Liver (tissue), 9 donors: ENCODE measurements around the gene DNAH1. TPM values are rescaled to one million over a fixed set of nuclear protein-coding genes. Genes with fewer than 3 reads are reported as not detected.

ENCODE experiments used
- DNase-seq: peaks from one replicate; pipeline ENCODE4 v3.0.0-alpha.2; 2017; ENCODE audit warnings: low spot score
- H3K27ac ChIP-seq, 2 donors: one replicate each; pipeline ENCODE4 v1.7.0; 2013; ENCODE audit warnings: inconsistent platforms in 2 of 2, low read length in 2 of 2, control low read depth in 1 of 2, low read depth in 1 of 2, mild to moderate bottlenecking in 1 of 2
- H3K27me3 ChIP-seq, 4 donors: one replicate each; pipeline versions ENCODE4 v1.6.1 to v1.7.0; 2013; ENCODE audit warnings: low read length in 3 of 4, inconsistent platforms in 1 of 4, mild to moderate bottlenecking in 1 of 4, moderate library complexity in 1 of 4; ENCODE audit not compliant: control insufficient read depth in 4 of 4, insufficient read depth in 4 of 4
- H3K36me3 ChIP-seq, 4 donors: one replicate each; pipeline versions ENCODE4 v1.6.1 to v1.7.0; 2013; ENCODE audit warnings: low read length in 3 of 4, mild to moderate bottlenecking in 3 of 4, low read depth in 1 of 4, moderate library complexity in 1 of 4; ENCODE audit not compliant: control insufficient read depth in 4 of 4, insufficient read depth in 3 of 4
- H3K4me1 ChIP-seq, 4 donors: one replicate each; pipeline versions ENCODE4 v1.6.1 to v1.7.0; 2013; ENCODE audit warnings: low read length in 3 of 4, mild to moderate bottlenecking in 3 of 4, moderate library complexity in 1 of 4; ENCODE audit not compliant: control insufficient read depth in 4 of 4, insufficient read depth in 4 of 4
- H3K4me3 ChIP-seq, 3 donors: one replicate each; pipeline versions ENCODE4 v1.6.1 to v1.7.0; 2013; ENCODE audit warnings: low read length in 3 of 3, control low read depth in 1 of 3, low read depth in 1 of 3, mild to moderate bottlenecking in 1 of 3
- H3K9ac ChIP-seq, 2 donors: one replicate each; pipeline ENCODE4 v1.7.0; 2013; ENCODE audit warnings: low read length in 2 of 2, mild to moderate bottlenecking in 2 of 2, moderate library complexity in 2 of 2, control low read depth in 1 of 2, low read depth in 1 of 2
- H3K9me3 ChIP-seq, 4 donors: one replicate each; pipeline versions ENCODE4 v1.6.1 to v1.7.0; 2013; ENCODE audit warnings: low read length in 3 of 4; ENCODE audit not compliant: control insufficient read depth in 4 of 4
- EGR1 ChIP-seq, 2 donors: IDR thresholded peaks; 2 replicates each; pipeline ENCODE4 v1.6.1; 2016 to 2018; ENCODE audit warnings: antibody characterized with exemption in 2 of 2, low read depth in 2 of 2
- FOXA2 ChIP-seq: IDR thresholded peaks from 2 replicates; pipeline ENCODE4 v1.6.1; 2016; ENCODE audit warnings: antibody characterized with exemption
- GABPA ChIP-seq, 2 donors: IDR thresholded peaks in 1 of 2; conservative IDR thresholded peaks in 1 of 2; 2 replicates each; pipeline ENCODE4 v1.6.1; 2016; ENCODE audit warnings: antibody characterized with exemption in 2 of 2, mild to moderate bottlenecking in 1 of 2, moderate library complexity in 1 of 2
- HNF4A ChIP-seq, 2 donors: conservative IDR thresholded peaks; 2 replicates each; pipeline ENCODE4 v1.6.1; 2016; ENCODE audit warnings: antibody characterized with exemption in 2 of 2, mild to moderate bottlenecking in 2 of 2
- HNF4G ChIP-seq: IDR thresholded peaks from 2 replicates; pipeline ENCODE4 v1.6.1; 2016; ENCODE audit warnings: antibody characterized with exemption
- JUND ChIP-seq, 2 donors: IDR thresholded peaks; 2 replicates each; pipeline ENCODE4 v1.6.1; 2016; ENCODE audit warnings: antibody characterized with exemption in 2 of 2
- NR2F2 ChIP-seq: IDR thresholded peaks from 2 replicates; pipeline ENCODE4 v1.6.1; 2016; ENCODE audit warnings: antibody characterized with exemption
- RAD21 ChIP-seq, 2 donors: IDR thresholded peaks; 2 replicates each; pipeline ENCODE4 v1.6.1; 2016; ENCODE audit warnings: antibody characterized with exemption in 2 of 2, mild to moderate bottlenecking in 2 of 2
- RXRA ChIP-seq, 2 donors: IDR thresholded peaks; 2 replicates each; pipeline ENCODE4 v1.6.1; 2017 to 2018; ENCODE audit warnings: antibody characterized with exemption in 2 of 2, mild to moderate bottlenecking in 1 of 2
- SP1 ChIP-seq: IDR thresholded peaks from 2 replicates; pipeline ENCODE4 v1.6.1; 2018; ENCODE audit warnings: antibody characterized with exemption, mild to moderate bottlenecking
- WGBS: extraction: QIAGEN DNeasy Blood & Tissue Kit; methylation state at CpG from one replicate; pipeline ENCODE4 v1.1.7; 2013; 5-methylcytosine and 5-hydroxymethylcytosine counted together
- polyA plus RNA-seq, 2 donors: library from polyadenylated mRNA; stranded (reverse) in 1 of 2; unstranded in 1 of 2; fragments of 200-250 nt in 1 of 2; fragments of >200 nt in 1 of 2; fragmentation: Nextera tagmentation in 1 of 2; extraction: Ambion mirVana in 1 of 2; gene quantifications; one replicate each; pipeline versions ENCODE4 v1.2.1 to v1.2.3, GENCODE V29; 2013 to 2015
- total RNA-seq, 2 donors: library from RNA; depleted of rRNA; stranded (reverse); fragments of >200 nt; gene quantifications; one replicate each; pipeline ENCODE4 v1.2.3, GENCODE V29; 2014
- TF ChIP-seq, protein P1 (sequence below): IDR thresholded peaks from 2 replicates; pipeline ENCODE4 v1.6.1; 2016; ENCODE audit warnings: antibody characterized with exemption
- TF ChIP-seq, protein P2 (sequence below): IDR thresholded peaks from 2 replicates; pipeline ENCODE4 v1.6.1; 2016; ENCODE audit warnings: antibody characterized with exemption
- TF ChIP-seq, protein P3 (sequence below): IDR thresholded peaks from 2 replicates; pipeline ENCODE4 v1.6.1; 2016; ENCODE audit warnings: antibody characterized with exemption
- TF ChIP-seq, protein P4 (sequence below): IDR thresholded peaks from 2 replicates; pipeline ENCODE4 v1.6.1; 2016; ENCODE audit warnings: antibody characterized with exemption, mild to moderate bottlenecking
- donor health status: healthy.
- donor health status: healthy.
- donor health status: healthy.
- donor health status: healthy.
- donor health status: healthy.

Gene DNAH1
- total and polyA plus RNA-seq, 4 donors, result 1.5 to 6.0 (median 2.5) TPM

DNA sequence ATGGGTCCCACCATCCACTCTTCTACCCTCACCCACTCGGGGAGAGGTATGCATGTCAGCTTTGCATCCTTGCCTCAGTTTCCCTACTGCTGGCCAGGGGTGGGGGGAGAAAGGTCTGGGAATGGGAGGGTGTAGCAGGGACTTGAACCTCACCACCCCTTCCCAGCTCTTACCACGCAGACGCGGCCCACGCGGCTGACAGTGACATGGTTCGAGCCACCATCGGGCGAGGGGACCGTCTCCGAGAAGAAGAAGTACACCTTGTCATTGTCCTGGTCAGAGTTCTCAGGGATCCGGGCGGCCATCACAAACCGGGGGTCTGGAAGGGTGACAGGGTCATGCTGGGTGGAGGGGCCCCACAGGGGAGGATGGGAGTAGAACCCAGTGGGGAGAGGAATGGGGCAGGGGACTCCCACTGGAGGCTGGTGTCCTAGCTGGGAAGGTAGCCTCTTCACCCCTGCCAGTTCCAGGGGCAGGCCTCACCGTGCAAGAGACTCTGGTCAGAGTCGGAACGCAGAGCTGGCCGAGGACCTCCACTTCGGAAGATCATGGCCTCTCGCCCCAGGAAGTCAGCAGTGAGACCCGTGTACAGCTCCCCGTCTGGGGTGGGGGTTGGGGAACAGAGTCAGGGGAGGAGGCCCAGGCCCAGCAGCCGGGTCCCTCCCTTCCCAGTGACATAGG is 125.1 kb downstream of the DNAH1 start:
- H3K4me1 ChIP-seq, result peaks cover 0 to 4% (median 1%) of the 10 kb centered on the region in 4 donors
- H3K9me3 ChIP-seq, result no peaks in the 10 kb centered on the region
- TF ChIP-seq GABPA (IDR thresholded peaks at IDR 0.05 in 1 of 2, conservative IDR thresholded peaks at IDR 0.05 in 1 of 2) (no peak), HNF4G (no peak), EGR1 (IDR thresholded peaks at IDR 0.05; ENCODE audit: low read depth in 2 of 2) (no peak), JUND (IDR thresholded peaks at IDR 0.05) (no peak), FOXA2 (no peak), HNF4A (conservative IDR thresholded peaks at IDR 0.05) (no peak), RAD21 (IDR thresholded peaks at IDR 0.05) (no peak), NR2F2 (no peak), SP1 (no peak)
- TF ChIP-seq, protein P1, sequence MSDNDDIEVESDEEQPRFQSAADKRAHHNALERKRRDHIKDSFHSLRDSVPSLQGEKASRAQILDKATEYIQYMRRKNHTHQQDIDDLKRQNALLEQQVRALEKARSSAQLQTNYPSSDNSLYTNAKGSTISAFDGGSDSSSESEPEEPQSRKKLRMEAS, result no peak
- TF ChIP-seq, protein P2, sequence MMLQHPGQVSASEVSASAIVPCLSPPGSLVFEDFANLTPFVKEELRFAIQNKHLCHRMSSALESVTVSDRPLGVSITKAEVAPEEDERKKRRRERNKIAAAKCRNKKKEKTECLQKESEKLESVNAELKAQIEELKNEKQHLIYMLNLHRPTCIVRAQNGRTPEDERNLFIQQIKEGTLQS, result no peak
- TF ChIP-seq, protein P3, sequence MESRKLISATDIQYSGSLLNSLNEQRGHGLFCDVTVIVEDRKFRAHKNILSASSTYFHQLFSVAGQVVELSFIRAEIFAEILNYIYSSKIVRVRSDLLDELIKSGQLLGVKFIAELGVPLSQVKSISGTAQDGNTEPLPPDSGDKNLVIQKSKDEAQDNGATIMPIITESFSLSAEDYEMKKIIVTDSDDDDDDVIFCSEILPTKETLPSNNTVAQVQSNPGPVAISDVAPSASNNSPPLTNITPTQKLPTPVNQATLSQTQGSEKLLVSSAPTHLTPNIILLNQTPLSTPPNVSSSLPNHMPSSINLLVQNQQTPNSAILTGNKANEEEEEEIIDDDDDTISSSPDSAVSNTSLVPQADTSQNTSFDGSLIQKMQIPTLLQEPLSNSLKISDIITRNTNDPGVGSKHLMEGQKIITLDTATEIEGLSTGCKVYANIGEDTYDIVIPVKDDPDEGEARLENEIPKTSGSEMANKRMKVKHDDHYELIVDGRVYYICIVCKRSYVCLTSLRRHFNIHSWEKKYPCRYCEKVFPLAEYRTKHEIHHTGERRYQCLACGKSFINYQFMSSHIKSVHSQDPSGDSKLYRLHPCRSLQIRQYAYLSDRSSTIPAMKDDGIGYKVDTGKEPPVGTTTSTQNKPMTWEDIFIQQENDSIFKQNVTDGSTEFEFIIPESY, result no peak
- TF ChIP-seq, protein P4, sequence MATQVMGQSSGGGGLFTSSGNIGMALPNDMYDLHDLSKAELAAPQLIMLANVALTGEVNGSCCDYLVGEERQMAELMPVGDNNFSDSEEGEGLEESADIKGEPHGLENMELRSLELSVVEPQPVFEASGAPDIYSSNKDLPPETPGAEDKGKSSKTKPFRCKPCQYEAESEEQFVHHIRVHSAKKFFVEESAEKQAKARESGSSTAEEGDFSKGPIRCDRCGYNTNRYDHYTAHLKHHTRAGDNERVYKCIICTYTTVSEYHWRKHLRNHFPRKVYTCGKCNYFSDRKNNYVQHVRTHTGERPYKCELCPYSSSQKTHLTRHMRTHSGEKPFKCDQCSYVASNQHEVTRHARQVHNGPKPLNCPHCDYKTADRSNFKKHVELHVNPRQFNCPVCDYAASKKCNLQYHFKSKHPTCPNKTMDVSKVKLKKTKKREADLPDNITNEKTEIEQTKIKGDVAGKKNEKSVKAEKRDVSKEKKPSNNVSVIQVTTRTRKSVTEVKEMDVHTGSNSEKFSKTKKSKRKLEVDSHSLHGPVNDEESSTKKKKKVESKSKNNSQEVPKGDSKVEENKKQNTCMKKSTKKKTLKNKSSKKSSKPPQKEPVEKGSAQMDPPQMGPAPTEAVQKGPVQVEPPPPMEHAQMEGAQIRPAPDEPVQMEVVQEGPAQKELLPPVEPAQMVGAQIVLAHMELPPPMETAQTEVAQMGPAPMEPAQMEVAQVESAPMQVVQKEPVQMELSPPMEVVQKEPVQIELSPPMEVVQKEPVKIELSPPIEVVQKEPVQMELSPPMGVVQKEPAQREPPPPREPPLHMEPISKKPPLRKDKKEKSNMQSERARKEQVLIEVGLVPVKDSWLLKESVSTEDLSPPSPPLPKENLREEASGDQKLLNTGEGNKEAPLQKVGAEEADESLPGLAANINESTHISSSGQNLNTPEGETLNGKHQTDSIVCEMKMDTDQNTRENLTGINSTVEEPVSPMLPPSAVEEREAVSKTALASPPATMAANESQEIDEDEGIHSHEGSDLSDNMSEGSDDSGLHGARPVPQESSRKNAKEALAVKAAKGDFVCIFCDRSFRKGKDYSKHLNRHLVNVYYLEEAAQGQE, result no peak
- H3K27me3 ChIP-seq, result no peaks in the 10 kb centered on the region
- DNase-seq, result no peak
- 95% methylated on average over 23 of the region's 23 CpGs for WGBS
- no peak overlapping the region for H3K9ac ChIP-seq
- H3K4me3 ChIP-seq, result no peak overlapping the region
- no peak overlapping the region for H3K27ac ChIP-seq
- H3K36me3 ChIP-seq, result no peaks in the 10 kb centered on the region

DNA sequence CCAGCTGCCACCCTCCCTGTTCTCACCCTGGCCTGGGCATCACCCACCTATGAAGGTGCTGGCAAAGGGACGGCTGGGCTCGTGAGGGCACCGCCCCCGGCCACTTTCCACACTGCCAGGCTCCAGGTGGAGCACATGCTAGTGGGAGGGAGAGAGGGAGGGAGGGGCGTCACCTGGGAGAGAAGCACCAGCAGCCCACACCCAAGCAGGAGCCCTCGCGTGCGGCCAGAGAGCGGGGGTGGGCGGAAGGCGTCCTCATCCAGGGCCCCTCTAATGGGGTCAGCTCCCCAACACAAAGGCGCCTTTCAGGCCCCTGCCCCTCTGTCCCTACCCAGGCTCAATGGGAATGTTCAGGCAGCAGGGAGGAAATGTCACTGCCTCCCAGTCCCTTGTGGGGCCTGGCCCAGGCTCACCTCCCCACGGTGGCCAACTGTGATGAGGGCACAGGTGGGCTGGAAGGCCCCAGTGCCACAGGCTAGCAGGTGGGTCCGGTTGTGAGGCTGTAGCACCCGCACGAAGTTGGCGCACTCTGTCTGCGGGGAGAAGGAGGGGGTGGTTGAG is 125.7 kb downstream of the DNAH1 start:
- no peaks in the 10 kb centered on the region for H3K27me3 ChIP-seq
- DNase-seq, result no peak
- no peaks in the 10 kb centered on the region for H3K9me3 ChIP-seq
- TF ChIP-seq RXRA (IDR thresholded peaks at IDR 0.05), result no peak
- H3K4me3 ChIP-seq, result no peak overlapping the region
- peaks cover 0 to 4% (median 2%) of the 10 kb centered on the region in 4 donors for H3K4me1 ChIP-seq
- WGBS, result 93% methylated on average over 18 of the region's 18 CpGs
- H3K9ac ChIP-seq, result no peak overlapping the region
- no peak overlapping the region for H3K27ac ChIP-seq
- H3K36me3 ChIP-seq, result no peaks in the 10 kb centered on the region
